Measurements from ENCODE around the gene RNF114.

DNA sequence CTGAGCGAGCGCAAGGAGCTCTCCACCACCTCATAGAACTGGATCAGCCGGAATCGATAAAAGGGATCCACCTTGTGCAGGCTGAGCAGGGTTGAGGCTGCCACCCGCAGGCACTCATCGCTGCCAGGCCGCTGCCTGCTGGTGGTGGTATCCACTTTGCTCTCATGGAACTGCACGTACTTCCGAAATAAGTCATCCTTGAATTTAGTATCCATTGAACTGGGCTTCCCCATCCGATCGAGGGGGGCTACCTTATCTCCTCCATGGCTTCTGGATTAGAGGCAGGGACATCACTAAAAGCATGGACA, 28.0 kb upstream of the RNF114 start:
- TF ChIP-seq POLR2A (IDR thresholded peaks at IDR 0.05; ENCODE audit: low read depth, low read length) (no peak), POLR2AphosphoS5 (IDR thresholded peaks at IDR 0.05; ENCODE audit: insufficient read depth, low read depth, low read length) (no peak), EZH2 (IDR thresholded peaks at IDR 0.05; ENCODE audit: borderline replicate concordance, low read depth, low read length, severe bottlenecking) (no peak), MYC (IDR thresholded peaks at IDR 0.05; ENCODE audit: low read depth, low read length) (no peak), MAX (IDR thresholded peaks at IDR 0.05; ENCODE audit: insufficient read depth, insufficient read length) (no peak), JUN (IDR thresholded peaks at IDR 0.05; ENCODE audit: borderline replicate concordance, insufficient read depth, insufficient read length, low read depth) (no peak)
- TF ChIP-seq, protein P1, sequence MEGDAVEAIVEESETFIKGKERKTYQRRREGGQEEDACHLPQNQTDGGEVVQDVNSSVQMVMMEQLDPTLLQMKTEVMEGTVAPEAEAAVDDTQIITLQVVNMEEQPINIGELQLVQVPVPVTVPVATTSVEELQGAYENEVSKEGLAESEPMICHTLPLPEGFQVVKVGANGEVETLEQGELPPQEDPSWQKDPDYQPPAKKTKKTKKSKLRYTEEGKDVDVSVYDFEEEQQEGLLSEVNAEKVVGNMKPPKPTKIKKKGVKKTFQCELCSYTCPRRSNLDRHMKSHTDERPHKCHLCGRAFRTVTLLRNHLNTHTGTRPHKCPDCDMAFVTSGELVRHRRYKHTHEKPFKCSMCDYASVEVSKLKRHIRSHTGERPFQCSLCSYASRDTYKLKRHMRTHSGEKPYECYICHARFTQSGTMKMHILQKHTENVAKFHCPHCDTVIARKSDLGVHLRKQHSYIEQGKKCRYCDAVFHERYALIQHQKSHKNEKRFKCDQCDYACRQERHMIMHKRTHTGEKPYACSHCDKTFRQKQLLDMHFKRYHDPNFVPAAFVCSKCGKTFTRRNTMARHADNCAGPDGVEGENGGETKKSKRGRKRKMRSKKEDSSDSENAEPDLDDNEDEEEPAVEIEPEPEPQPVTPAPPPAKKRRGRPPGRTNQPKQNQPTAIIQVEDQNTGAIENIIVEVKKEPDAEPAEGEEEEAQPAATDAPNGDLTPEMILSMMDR (IDR thresholded peaks at IDR 0.05; ENCODE audit: extremely low read depth in 1 of 2, insufficient read depth in 1 of 2, low read depth in 1 of 2, low read length in 2 of 2), result no peak

All from endothelial cell of umbilical vein (primary cell).